Liver (tissue), 9 donors: ENCODE results near the gene TSPO. TPM values are rescaled to one million over a fixed set of nuclear protein-coding genes. Genes with fewer than 3 reads are reported as not detected.

Experiments used
- DNase-seq: peaks from one replicate; pipeline ENCODE4 v3.0.0-alpha.2; 2017; ENCODE audit warnings: low spot score
- H3K27ac ChIP-seq, 2 donors: one replicate each; pipeline ENCODE4 v1.7.0; 2013; ENCODE audit warnings: inconsistent platforms in 2 of 2, low read length in 2 of 2, control low read depth in 1 of 2, low read depth in 1 of 2, mild to moderate bottlenecking in 1 of 2
- H3K27me3 ChIP-seq, 4 donors: one replicate each; pipeline versions ENCODE4 v1.6.1 to v1.7.0; 2013; ENCODE audit warnings: low read length in 3 of 4, inconsistent platforms in 1 of 4, mild to moderate bottlenecking in 1 of 4, moderate library complexity in 1 of 4; ENCODE audit not compliant: control insufficient read depth in 4 of 4, insufficient read depth in 4 of 4
- H3K36me3 ChIP-seq, 4 donors: one replicate each; pipeline versions ENCODE4 v1.6.1 to v1.7.0; 2013; ENCODE audit warnings: low read length in 3 of 4, mild to moderate bottlenecking in 3 of 4, low read depth in 1 of 4, moderate library complexity in 1 of 4; ENCODE audit not compliant: control insufficient read depth in 4 of 4, insufficient read depth in 3 of 4
- H3K4me1 ChIP-seq, 4 donors: one replicate each; pipeline versions ENCODE4 v1.6.1 to v1.7.0; 2013; ENCODE audit warnings: low read length in 3 of 4, mild to moderate bottlenecking in 3 of 4, moderate library complexity in 1 of 4; ENCODE audit not compliant: control insufficient read depth in 4 of 4, insufficient read depth in 4 of 4
- H3K4me3 ChIP-seq, 3 donors: one replicate each; pipeline versions ENCODE4 v1.6.1 to v1.7.0; 2013; ENCODE audit warnings: low read length in 3 of 3, control low read depth in 1 of 3, low read depth in 1 of 3, mild to moderate bottlenecking in 1 of 3
- H3K9ac ChIP-seq, 2 donors: one replicate each; pipeline ENCODE4 v1.7.0; 2013; ENCODE audit warnings: low read length in 2 of 2, mild to moderate bottlenecking in 2 of 2, moderate library complexity in 2 of 2, control low read depth in 1 of 2, low read depth in 1 of 2
- H3K9me3 ChIP-seq, 4 donors: one replicate each; pipeline versions ENCODE4 v1.6.1 to v1.7.0; 2013; ENCODE audit warnings: low read length in 3 of 4; ENCODE audit not compliant: control insufficient read depth in 4 of 4
- EGR1 ChIP-seq, 2 donors: IDR thresholded peaks; 2 replicates each; pipeline ENCODE4 v1.6.1; 2016 to 2018; ENCODE audit warnings: antibody characterized with exemption in 2 of 2, low read depth in 2 of 2
- FOXA2 ChIP-seq: IDR thresholded peaks from 2 replicates; pipeline ENCODE4 v1.6.1; 2016; ENCODE audit warnings: antibody characterized with exemption
- GABPA ChIP-seq, 2 donors: IDR thresholded peaks in 1 of 2; conservative IDR thresholded peaks in 1 of 2; 2 replicates each; pipeline ENCODE4 v1.6.1; 2016; ENCODE audit warnings: antibody characterized with exemption in 2 of 2, mild to moderate bottlenecking in 1 of 2, moderate library complexity in 1 of 2
- HNF4A ChIP-seq, 2 donors: conservative IDR thresholded peaks; 2 replicates each; pipeline ENCODE4 v1.6.1; 2016; ENCODE audit warnings: antibody characterized with exemption in 2 of 2, mild to moderate bottlenecking in 2 of 2
- HNF4G ChIP-seq: IDR thresholded peaks from 2 replicates; pipeline ENCODE4 v1.6.1; 2016; ENCODE audit warnings: antibody characterized with exemption
- JUND ChIP-seq, 2 donors: IDR thresholded peaks; 2 replicates each; pipeline ENCODE4 v1.6.1; 2016; ENCODE audit warnings: antibody characterized with exemption in 2 of 2
- NR2F2 ChIP-seq: IDR thresholded peaks from 2 replicates; pipeline ENCODE4 v1.6.1; 2016; ENCODE audit warnings: antibody characterized with exemption
- RAD21 ChIP-seq, 2 donors: IDR thresholded peaks; 2 replicates each; pipeline ENCODE4 v1.6.1; 2016; ENCODE audit warnings: antibody characterized with exemption in 2 of 2, mild to moderate bottlenecking in 2 of 2
- RXRA ChIP-seq, 2 donors: IDR thresholded peaks; 2 replicates each; pipeline ENCODE4 v1.6.1; 2017 to 2018; ENCODE audit warnings: antibody characterized with exemption in 2 of 2, mild to moderate bottlenecking in 1 of 2
- SP1 ChIP-seq: IDR thresholded peaks from 2 replicates; pipeline ENCODE4 v1.6.1; 2018; ENCODE audit warnings: antibody characterized with exemption, mild to moderate bottlenecking
- TAF1 ChIP-seq: conservative IDR thresholded peaks from 2 replicates; pipeline ENCODE4 v1.6.1; 2016; ENCODE audit warnings: antibody characterized with exemption, mild to moderate bottlenecking
- YY1 ChIP-seq: IDR thresholded peaks from 2 replicates; pipeline ENCODE4 v1.6.1; 2016; ENCODE audit warnings: antibody characterized with exemption, mild to moderate bottlenecking
- WGBS: extraction: QIAGEN DNeasy Blood & Tissue Kit; methylation state at CpG from one replicate; pipeline ENCODE4 v1.1.7; 2013; 5-methylcytosine and 5-hydroxymethylcytosine counted together
- polyA plus RNA-seq, 2 donors: library from polyadenylated mRNA; stranded (reverse) in 1 of 2; unstranded in 1 of 2; fragments of 200-250 nt in 1 of 2; fragments of >200 nt in 1 of 2; fragmentation: Nextera tagmentation in 1 of 2; extraction: Ambion mirVana in 1 of 2; gene quantifications; one replicate each; pipeline versions ENCODE4 v1.2.1 to v1.2.3, GENCODE V29; 2013 to 2015
- total RNA-seq, 2 donors: library from RNA; depleted of rRNA; stranded (reverse); fragments of >200 nt; gene quantifications; one replicate each; pipeline ENCODE4 v1.2.3, GENCODE V29; 2014
- TF ChIP-seq, protein P1 (sequence below): fragments of 150-350 bp; IDR thresholded peaks from 2 replicates; pipeline ENCODE4 v1.5.1; 2017; ENCODE audit warnings: improper control_type of control experiment, low read depth, low read length; ENCODE audit not compliant: missing input control
- TF ChIP-seq, protein P2 (sequence below): IDR thresholded peaks from 2 replicates; pipeline ENCODE4 v1.6.1; 2016; ENCODE audit warnings: antibody characterized with exemption
- TF ChIP-seq, protein P3 (sequence below): IDR thresholded peaks from 2 replicates; pipeline ENCODE4 v1.6.1; 2016; ENCODE audit warnings: antibody characterized with exemption
- TF ChIP-seq, protein P4 (sequence below): IDR thresholded peaks from 2 replicates; pipeline ENCODE4 v1.6.1; 2016; ENCODE audit warnings: antibody characterized with exemption
- TF ChIP-seq, protein P5 (sequence below): IDR thresholded peaks from 2 replicates; pipeline ENCODE4 v1.6.1; 2016; ENCODE audit warnings: antibody characterized with exemption, mild to moderate bottlenecking
- donor health status: healthy.
- donor health status: healthy.
- donor health status: healthy.
- donor health status: healthy.
- donor health status: healthy.

The TSPO gene
- total and polyA plus RNA-seq, 4 donors: 27.6 to 61.9 (median 40.2) TPM

DNA sequence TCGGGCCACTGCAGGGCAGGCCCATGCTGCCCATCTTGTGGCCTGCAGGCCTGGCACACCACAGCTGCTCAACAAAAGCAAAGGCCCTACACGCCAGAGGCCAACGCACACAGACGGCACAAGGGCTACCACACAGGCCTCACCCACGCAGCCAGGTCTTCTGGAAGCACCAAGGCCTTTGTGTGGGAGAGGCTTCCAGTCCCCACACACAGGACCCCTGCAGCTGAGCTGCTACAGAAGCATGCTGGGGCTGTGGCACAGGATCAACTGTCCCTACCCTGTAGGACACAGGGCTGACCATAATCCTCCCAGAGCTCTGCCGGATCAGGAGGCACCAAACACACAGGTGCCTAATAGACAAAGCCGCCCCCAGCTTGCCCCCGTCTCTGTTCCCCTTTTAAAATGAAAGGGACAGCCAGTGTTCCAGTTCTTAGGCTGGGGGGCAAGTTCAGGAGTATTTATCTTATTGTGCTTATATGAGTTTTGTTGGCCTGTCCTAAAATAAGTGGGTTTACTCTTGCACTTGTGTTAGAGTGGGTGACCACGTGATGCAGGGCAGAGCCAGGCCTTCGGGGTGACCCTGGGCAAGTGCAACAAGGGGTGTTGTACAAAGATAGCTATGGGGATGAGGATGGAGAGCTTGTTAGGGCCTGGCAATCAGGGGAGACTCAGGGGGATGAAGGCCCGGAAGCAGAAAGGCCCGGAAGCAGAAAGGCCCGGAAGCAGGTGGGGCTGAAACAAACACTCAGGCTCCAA, 30.1 kb downstream of the TSPO start:
- Histone ChIP-seq H3K27ac (no peak overlapping the region), H3K4me1 (peaks cover 5 to 12% (median 9%) of the 10 kb centered on the region in 4 donors), H3K4me3 (no peak overlapping the region), H3K9me3 (no peaks in the 10 kb centered on the region), H3K9ac (no peak overlapping the region), H3K36me3 (peaks cover 3 to 20% (median 11%) of the 10 kb centered on the region in 4 donors), H3K27me3 (no peaks in the 10 kb centered on the region)
- DNase-seq: no peak
- WGBS: 92% methylated on average over 13 of the region's 13 CpGs
- TF ChIP-seq, protein P1, sequence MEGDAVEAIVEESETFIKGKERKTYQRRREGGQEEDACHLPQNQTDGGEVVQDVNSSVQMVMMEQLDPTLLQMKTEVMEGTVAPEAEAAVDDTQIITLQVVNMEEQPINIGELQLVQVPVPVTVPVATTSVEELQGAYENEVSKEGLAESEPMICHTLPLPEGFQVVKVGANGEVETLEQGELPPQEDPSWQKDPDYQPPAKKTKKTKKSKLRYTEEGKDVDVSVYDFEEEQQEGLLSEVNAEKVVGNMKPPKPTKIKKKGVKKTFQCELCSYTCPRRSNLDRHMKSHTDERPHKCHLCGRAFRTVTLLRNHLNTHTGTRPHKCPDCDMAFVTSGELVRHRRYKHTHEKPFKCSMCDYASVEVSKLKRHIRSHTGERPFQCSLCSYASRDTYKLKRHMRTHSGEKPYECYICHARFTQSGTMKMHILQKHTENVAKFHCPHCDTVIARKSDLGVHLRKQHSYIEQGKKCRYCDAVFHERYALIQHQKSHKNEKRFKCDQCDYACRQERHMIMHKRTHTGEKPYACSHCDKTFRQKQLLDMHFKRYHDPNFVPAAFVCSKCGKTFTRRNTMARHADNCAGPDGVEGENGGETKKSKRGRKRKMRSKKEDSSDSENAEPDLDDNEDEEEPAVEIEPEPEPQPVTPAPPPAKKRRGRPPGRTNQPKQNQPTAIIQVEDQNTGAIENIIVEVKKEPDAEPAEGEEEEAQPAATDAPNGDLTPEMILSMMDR: no peak
- TF ChIP-seq JUND (IDR thresholded peaks at IDR 0.05): no peak
- TF ChIP-seq YY1: no peak
- TF ChIP-seq RAD21 (IDR thresholded peaks at IDR 0.05): no peak
- no peak for TF ChIP-seq EGR1 (IDR thresholded peaks at IDR 0.05; ENCODE audit: low read depth in 2 of 2)
- TF ChIP-seq, protein P2, sequence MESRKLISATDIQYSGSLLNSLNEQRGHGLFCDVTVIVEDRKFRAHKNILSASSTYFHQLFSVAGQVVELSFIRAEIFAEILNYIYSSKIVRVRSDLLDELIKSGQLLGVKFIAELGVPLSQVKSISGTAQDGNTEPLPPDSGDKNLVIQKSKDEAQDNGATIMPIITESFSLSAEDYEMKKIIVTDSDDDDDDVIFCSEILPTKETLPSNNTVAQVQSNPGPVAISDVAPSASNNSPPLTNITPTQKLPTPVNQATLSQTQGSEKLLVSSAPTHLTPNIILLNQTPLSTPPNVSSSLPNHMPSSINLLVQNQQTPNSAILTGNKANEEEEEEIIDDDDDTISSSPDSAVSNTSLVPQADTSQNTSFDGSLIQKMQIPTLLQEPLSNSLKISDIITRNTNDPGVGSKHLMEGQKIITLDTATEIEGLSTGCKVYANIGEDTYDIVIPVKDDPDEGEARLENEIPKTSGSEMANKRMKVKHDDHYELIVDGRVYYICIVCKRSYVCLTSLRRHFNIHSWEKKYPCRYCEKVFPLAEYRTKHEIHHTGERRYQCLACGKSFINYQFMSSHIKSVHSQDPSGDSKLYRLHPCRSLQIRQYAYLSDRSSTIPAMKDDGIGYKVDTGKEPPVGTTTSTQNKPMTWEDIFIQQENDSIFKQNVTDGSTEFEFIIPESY: no peak
- no peak for TF ChIP-seq HNF4G
- TF ChIP-seq RXRA (IDR thresholded peaks at IDR 0.05): no peak
- TF ChIP-seq, protein P3, sequence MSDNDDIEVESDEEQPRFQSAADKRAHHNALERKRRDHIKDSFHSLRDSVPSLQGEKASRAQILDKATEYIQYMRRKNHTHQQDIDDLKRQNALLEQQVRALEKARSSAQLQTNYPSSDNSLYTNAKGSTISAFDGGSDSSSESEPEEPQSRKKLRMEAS: no peak
- TF ChIP-seq, protein P4, sequence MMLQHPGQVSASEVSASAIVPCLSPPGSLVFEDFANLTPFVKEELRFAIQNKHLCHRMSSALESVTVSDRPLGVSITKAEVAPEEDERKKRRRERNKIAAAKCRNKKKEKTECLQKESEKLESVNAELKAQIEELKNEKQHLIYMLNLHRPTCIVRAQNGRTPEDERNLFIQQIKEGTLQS: no peak

DNA sequence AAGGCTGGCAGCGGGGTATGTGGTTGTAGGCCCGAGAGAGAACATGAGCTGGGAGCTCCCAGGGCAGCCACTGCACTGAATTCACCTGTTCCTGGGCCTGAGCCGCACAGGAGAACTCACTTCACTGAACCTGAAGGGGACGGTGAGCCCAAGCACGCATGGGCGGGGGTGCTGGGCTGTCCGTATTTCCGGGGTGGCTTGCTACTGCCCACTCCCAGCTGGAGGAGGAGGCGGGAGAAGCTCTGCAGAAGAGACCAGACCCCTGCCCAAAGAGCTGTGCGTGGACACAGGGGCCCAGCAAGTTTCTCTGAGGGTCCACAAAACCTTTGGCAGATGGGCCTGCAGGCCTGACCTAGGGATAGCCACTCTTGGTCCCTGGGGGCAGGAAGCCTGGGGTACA, 30.8 kb downstream of the TSPO start:
- Histone ChIP-seq H3K4me1 (peaks cover 5 to 15% (median 10%) of the 10 kb centered on the region in 4 donors), H3K9ac (no peak overlapping the region), H3K27me3 (no peaks in the 10 kb centered on the region), H3K36me3 (peaks cover 3 to 20% (median 11%) of the 10 kb centered on the region in 4 donors), H3K9me3 (no peaks in the 10 kb centered on the region), H3K4me3 (no peak overlapping the region), H3K27ac (no peak overlapping the region)
- 96% methylated on average over 10 of the region's 10 CpGs for WGBS
- TF ChIP-seq, protein P3: no peak
- TF ChIP-seq EGR1 (IDR thresholded peaks at IDR 0.05; ENCODE audit: low read depth in 2 of 2) (no peak), YY1 (no peak), SP1 (no peak), JUND (IDR thresholded peaks at IDR 0.05) (no peak), HNF4A (conservative IDR thresholded peaks at IDR 0.05) (no peak), TAF1 (no peak), HNF4G (no peak), GABPA (IDR thresholded peaks at IDR 0.05 in 1 of 2, conservative IDR thresholded peaks at IDR 0.05 in 1 of 2) (no peak), NR2F2 (no peak), RAD21 (IDR thresholded peaks at IDR 0.05) (no peak), FOXA2 (no peak)
- TF ChIP-seq, protein P5, sequence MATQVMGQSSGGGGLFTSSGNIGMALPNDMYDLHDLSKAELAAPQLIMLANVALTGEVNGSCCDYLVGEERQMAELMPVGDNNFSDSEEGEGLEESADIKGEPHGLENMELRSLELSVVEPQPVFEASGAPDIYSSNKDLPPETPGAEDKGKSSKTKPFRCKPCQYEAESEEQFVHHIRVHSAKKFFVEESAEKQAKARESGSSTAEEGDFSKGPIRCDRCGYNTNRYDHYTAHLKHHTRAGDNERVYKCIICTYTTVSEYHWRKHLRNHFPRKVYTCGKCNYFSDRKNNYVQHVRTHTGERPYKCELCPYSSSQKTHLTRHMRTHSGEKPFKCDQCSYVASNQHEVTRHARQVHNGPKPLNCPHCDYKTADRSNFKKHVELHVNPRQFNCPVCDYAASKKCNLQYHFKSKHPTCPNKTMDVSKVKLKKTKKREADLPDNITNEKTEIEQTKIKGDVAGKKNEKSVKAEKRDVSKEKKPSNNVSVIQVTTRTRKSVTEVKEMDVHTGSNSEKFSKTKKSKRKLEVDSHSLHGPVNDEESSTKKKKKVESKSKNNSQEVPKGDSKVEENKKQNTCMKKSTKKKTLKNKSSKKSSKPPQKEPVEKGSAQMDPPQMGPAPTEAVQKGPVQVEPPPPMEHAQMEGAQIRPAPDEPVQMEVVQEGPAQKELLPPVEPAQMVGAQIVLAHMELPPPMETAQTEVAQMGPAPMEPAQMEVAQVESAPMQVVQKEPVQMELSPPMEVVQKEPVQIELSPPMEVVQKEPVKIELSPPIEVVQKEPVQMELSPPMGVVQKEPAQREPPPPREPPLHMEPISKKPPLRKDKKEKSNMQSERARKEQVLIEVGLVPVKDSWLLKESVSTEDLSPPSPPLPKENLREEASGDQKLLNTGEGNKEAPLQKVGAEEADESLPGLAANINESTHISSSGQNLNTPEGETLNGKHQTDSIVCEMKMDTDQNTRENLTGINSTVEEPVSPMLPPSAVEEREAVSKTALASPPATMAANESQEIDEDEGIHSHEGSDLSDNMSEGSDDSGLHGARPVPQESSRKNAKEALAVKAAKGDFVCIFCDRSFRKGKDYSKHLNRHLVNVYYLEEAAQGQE: no peak
- TF ChIP-seq, protein P2: no peak
- no peak for DNase-seq
